ENCODE data around the gene RYK.
"Not testable (repeated sequence)": the region's sequence is repeated elsewhere in the genome, so short reads cannot be mapped to it uniquely, and the experiment has no call there.

RYK gene

GRCh38 chr3:134216191-134216764 lies 34.4 kb downstream of the RYK start:
- Histone ChIP-seq H3K4me3 (ENCODE audit: low read depth, low read length) (no peak overlapping the region), H3K27me3 (ENCODE audit: control insufficient read depth, insufficient read depth, low read length) (no peaks in the 10 kb centered on the region), H3K9ac (ENCODE audit: low read length) (no peak overlapping the region), H3K9me3 (ENCODE audit: control insufficient read depth, insufficient read depth, low read depth, low read length) (no peaks in the 10 kb centered on the region), H3K27ac (ENCODE audit: low read depth, low read length) (no peak overlapping the region), H3K36me3 (ENCODE audit: control insufficient read depth, insufficient read depth, low read length) (peaks cover 12% of the 10 kb centered on the region), H3K4me1 (ENCODE audit: control insufficient read depth, insufficient read depth, low read length) (no peaks in the 10 kb centered on the region)

GRCh38 chr3:134214239-134214638 lies 36.4 kb downstream of the RYK start:
- Histone ChIP-seq H3K27me3 (ENCODE audit: control insufficient read depth, insufficient read depth, low read length) (no peaks in the 10 kb centered on the region), H3K9ac (ENCODE audit: low read length) (no peak overlapping the region), H3K4me1 (ENCODE audit: control insufficient read depth, insufficient read depth, low read length) (no peaks in the 10 kb centered on the region), H3K36me3 (ENCODE audit: control insufficient read depth, insufficient read depth, low read length) (peaks cover 25% of the 10 kb centered on the region), H3K27ac (ENCODE audit: low read depth, low read length) (no peak overlapping the region), H3K9me3 (ENCODE audit: control insufficient read depth, insufficient read depth, low read depth, low read length) (no peaks in the 10 kb centered on the region), H3K4me3 (ENCODE audit: low read depth, low read length) (no peak overlapping the region)

GRCh38 chr3:134212967-134213665 lies 37.5 kb downstream of the RYK start:
- Histone ChIP-seq H3K9me3 (ENCODE audit: control insufficient read depth, insufficient read depth, low read depth, low read length) (no peaks in the 10 kb centered on the region), H3K36me3 (ENCODE audit: control insufficient read depth, insufficient read depth, low read length) (peaks cover 35% of the 10 kb centered on the region), H3K4me3 (ENCODE audit: low read depth, low read length) (no peak overlapping the region), H3K4me1 (ENCODE audit: control insufficient read depth, insufficient read depth, low read length) (no peaks in the 10 kb centered on the region), H3K27ac (ENCODE audit: low read depth, low read length) (no peak overlapping the region), H3K9ac (ENCODE audit: low read length) (no peak overlapping the region), H3K27me3 (ENCODE audit: control insufficient read depth, insufficient read depth, low read length) (no peaks in the 10 kb centered on the region)

DNA sequence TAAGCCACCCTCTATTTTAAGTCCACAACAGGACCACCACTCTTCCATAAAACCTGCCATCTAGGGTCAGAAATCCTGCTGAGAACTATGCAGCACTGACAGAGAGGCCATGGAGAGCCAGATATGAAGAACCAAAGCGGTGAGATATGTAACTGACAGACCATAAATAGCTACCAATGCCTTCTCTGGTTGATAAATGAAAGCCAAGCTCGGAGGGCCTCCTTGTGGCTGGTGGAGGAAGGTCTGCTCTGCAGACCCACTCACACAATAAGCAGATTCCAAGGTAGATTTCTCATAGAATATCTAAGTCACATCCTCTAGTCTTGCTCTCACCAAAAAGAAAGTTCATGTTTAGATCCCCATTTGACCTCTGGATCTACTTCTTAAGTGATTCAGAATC lies 38.9 kb downstream of the RYK start:
- H3K4me1 ChIP-seq (ENCODE audit: control insufficient read depth, insufficient read depth, low read length) = no peaks in the 10 kb centered on the region
- no peaks in the 10 kb centered on the region for H3K27me3 ChIP-seq (ENCODE audit: control insufficient read depth, insufficient read depth, low read length)
- no peak overlapping the region for H3K27ac ChIP-seq (ENCODE audit: low read depth, low read length)
- no peak overlapping the region for H3K9ac ChIP-seq (ENCODE audit: low read length)
- no peaks in the 10 kb centered on the region for H3K9me3 ChIP-seq (ENCODE audit: control insufficient read depth, insufficient read depth, low read depth, low read length)
- H3K4me3 ChIP-seq (ENCODE audit: low read depth, low read length) = no peak overlapping the region
- H3K36me3 ChIP-seq (ENCODE audit: control insufficient read depth, insufficient read depth, low read length) = peaks cover 43% of the 10 kb centered on the region

GRCh38 chr3:134205451-134205850 lies 45.2 kb downstream of the RYK start:
- Histone ChIP-seq H3K4me3 (ENCODE audit: low read depth, low read length) (no peak overlapping the region), H3K9me3 (ENCODE audit: control insufficient read depth, insufficient read depth, low read depth, low read length) (no peaks in the 10 kb centered on the region), H3K27ac (ENCODE audit: low read depth, low read length) (no peak overlapping the region), H3K27me3 (ENCODE audit: control insufficient read depth, insufficient read depth, low read length) (no peaks in the 10 kb centered on the region), H3K9ac (ENCODE audit: low read length) (no peak overlapping the region), H3K4me1 (ENCODE audit: control insufficient read depth, insufficient read depth, low read length) (no peaks in the 10 kb centered on the region), H3K36me3 (ENCODE audit: control insufficient read depth, insufficient read depth, low read length) (peaks cover 68% of the 10 kb centered on the region)

DNA sequence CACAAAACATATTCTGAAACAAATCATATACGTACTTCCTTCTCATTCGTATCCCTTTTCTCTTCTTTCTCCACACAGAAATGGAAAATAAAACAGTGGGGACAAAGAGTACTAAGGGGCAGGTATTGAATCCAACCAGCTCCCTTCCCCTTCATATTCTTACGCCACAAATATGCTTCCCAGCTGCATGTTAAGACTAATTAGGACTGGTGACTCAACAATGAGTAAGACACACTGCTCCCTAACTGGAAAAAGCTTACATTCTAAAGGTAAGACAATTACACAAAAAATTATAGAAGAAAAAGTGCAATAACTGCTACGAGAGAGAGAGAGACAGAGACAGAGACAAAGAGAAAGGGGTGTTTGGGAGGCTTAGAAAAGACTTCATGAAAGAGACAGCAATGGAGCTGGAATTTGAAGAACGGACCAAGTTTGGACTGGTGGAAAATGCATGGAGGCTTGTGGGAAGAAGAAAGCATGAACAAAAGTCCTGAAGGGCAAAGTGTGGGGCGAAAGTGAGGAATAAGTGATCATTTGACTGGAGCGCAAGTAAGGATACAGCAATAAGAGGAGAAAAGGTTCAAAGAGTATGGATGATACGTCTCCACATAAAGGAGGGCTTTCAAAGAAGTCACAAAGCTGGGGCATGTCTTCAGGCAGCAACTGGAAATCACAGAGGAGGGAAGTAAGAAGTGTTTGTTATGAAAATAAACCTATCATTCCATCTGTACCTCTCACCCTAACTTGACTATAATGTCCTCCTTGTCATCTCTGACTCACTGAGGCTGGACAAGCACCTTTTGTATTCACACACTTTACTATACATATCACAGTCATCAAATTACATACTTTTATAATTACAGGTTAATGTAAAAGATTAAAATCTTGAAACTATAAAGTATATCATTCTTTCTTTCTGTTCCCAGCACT lies 49.2 kb downstream of the RYK start:
- Histone ChIP-seq H3K4me1 (ENCODE audit: control insufficient read depth, insufficient read depth, low read length) (no peaks in the 10 kb centered on the region), H3K36me3 (ENCODE audit: control insufficient read depth, insufficient read depth, low read length) (peaks cover 54% of the 10 kb centered on the region), H3K27ac (ENCODE audit: low read depth, low read length) (no peak overlapping the region), H3K9me3 (ENCODE audit: control insufficient read depth, insufficient read depth, low read depth, low read length) (no peaks in the 10 kb centered on the region), H3K27me3 (ENCODE audit: control insufficient read depth, insufficient read depth, low read length) (no peaks in the 10 kb centered on the region), H3K9ac (ENCODE audit: low read length) (no peak overlapping the region), H3K4me3 (ENCODE audit: low read depth, low read length) (no peak overlapping the region)

DNA sequence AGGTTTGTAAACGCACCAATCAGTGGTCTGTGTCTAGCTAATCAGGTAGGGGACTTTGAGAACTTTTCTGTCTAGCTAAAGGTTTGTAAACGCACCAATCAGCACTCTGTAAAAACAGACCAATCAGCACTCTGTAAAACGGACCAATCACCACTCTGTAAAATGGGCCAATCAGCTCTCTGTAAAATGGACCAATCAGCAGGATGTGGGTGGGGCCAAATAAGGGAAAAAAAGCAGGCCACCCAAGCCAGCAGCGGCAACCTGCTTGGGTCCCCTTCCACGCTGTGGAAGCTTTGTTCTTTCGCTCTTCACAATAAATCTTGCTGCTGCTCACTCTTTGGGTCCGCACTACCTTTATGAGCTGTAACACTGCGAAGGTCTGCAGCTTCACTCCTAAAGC lies 50.8 kb downstream of the RYK start:
- not testable (repeated sequence) for H3K27ac ChIP-seq (ENCODE audit: low read depth, low read length); H3K9me3 ChIP-seq (ENCODE audit: control insufficient read depth, insufficient read depth, low read depth, low read length); H3K4me3 ChIP-seq (ENCODE audit: low read depth, low read length); H3K27me3 ChIP-seq (ENCODE audit: control insufficient read depth, insufficient read depth, low read length); H3K4me1 ChIP-seq (ENCODE audit: control insufficient read depth, insufficient read depth, low read length); H3K9ac ChIP-seq (ENCODE audit: low read length)
- peaks cover 59% of the 10 kb centered on the region for H3K36me3 ChIP-seq (ENCODE audit: control insufficient read depth, insufficient read depth, low read length)

DNA sequence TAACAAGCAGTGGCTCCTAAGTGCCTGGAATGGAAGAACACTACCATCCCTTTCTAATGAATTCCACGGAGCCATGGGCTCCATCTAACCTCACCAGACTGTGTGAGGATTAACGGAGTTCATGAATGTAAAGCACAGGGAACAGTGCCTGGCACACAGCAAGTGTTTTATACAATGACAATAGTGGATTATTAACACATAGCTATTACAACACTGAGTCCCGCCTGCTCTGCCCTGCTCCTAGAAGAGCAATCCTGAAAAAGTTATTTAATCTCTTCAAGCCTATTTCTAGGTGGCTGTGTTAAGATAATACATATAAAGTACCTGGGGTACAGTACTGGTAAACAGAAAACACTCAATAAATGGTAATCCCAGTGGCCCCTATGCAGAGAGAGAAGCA lies 51.4 kb downstream of the RYK start:
- H3K4me1 ChIP-seq (ENCODE audit: control insufficient read depth, insufficient read depth, low read length) = no peaks in the 10 kb centered on the region
- H3K4me3 ChIP-seq (ENCODE audit: low read depth, low read length) = no peak overlapping the region
- no peak overlapping the region for H3K9ac ChIP-seq (ENCODE audit: low read length)
- no peaks in the 10 kb centered on the region for H3K9me3 ChIP-seq (ENCODE audit: control insufficient read depth, insufficient read depth, low read depth, low read length)
- H3K36me3 ChIP-seq (ENCODE audit: control insufficient read depth, insufficient read depth, low read length) = peaks cover 63% of the 10 kb centered on the region
- H3K27me3 ChIP-seq (ENCODE audit: control insufficient read depth, insufficient read depth, low read length) = no peaks in the 10 kb centered on the region
- no peak overlapping the region for H3K27ac ChIP-seq (ENCODE audit: low read depth, low read length)

GRCh38 chr3:134198414-134198813 lies 52.2 kb downstream of the RYK start:
- Histone ChIP-seq H3K9me3 (ENCODE audit: control insufficient read depth, insufficient read depth, low read depth, low read length) (no peaks in the 10 kb centered on the region), H3K9ac (ENCODE audit: low read length) (no peak overlapping the region), H3K4me1 (ENCODE audit: control insufficient read depth, insufficient read depth, low read length) (no peaks in the 10 kb centered on the region), H3K36me3 (ENCODE audit: control insufficient read depth, insufficient read depth, low read length) (peaks cover 68% of the 10 kb centered on the region), H3K27me3 (ENCODE audit: control insufficient read depth, insufficient read depth, low read length) (no peaks in the 10 kb centered on the region), H3K4me3 (ENCODE audit: low read depth, low read length) (no peak overlapping the region), H3K27ac (ENCODE audit: low read depth, low read length) (no peak overlapping the region)

- Histone ChIP-seq H3K4me3 (ENCODE audit: low read depth, low read length) (no peak overlapping the region), H3K27me3 (ENCODE audit: control insufficient read depth, insufficient read depth, low read length) (no peaks in the 10 kb centered on the region), H3K27ac (ENCODE audit: low read depth, low read length) (no peak overlapping the region), H3K9me3 (ENCODE audit: control insufficient read depth, insufficient read depth, low read depth, low read length) (no peaks in the 10 kb centered on the region), H3K9ac (ENCODE audit: low read length) (no peak overlapping the region), H3K4me1 (ENCODE audit: control insufficient read depth, insufficient read depth, low read length) (no peaks in the 10 kb centered on the region), H3K36me3 (ENCODE audit: control insufficient read depth, insufficient read depth, low read length) (peaks cover 69% of the 10 kb centered on the region)
Observed at GRCh38 chr3:134197681-134198261, 52.9 kb downstream of the RYK start.

DNA sequence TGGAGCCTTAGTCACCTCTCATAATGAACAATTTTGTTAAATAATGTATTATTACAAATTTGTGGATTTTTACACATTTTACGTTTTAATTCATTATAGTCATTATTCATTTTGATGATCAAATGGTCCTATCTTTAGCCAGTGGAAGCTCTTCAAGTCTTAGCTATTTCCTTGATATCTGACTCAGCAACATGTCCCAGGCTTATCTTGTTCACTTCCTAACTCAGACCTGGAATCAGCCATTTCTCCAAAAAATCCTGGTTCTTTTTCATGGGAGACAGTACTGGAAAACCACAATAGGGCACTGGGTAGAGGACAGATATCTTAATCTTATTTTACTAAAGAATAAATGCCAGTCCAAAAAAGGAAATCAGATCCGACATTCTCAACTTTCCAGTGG lies 56.4 kb downstream of the RYK start:
- Histone ChIP-seq H3K27ac (ENCODE audit: low read depth, low read length) (no peak overlapping the region), H3K27me3 (ENCODE audit: control insufficient read depth, insufficient read depth, low read length) (no peaks in the 10 kb centered on the region), H3K9ac (ENCODE audit: low read length) (no peak overlapping the region), H3K4me3 (ENCODE audit: low read depth, low read length) (no peak overlapping the region), H3K4me1 (ENCODE audit: control insufficient read depth, insufficient read depth, low read length) (peaks cover 5% of the 10 kb centered on the region), H3K36me3 (ENCODE audit: control insufficient read depth, insufficient read depth, low read length) (peaks cover 43% of the 10 kb centered on the region), H3K9me3 (ENCODE audit: control insufficient read depth, insufficient read depth, low read depth, low read length) (no peaks in the 10 kb centered on the region)
